ENCODE results near the gene MB.

Gene MB

DNA sequence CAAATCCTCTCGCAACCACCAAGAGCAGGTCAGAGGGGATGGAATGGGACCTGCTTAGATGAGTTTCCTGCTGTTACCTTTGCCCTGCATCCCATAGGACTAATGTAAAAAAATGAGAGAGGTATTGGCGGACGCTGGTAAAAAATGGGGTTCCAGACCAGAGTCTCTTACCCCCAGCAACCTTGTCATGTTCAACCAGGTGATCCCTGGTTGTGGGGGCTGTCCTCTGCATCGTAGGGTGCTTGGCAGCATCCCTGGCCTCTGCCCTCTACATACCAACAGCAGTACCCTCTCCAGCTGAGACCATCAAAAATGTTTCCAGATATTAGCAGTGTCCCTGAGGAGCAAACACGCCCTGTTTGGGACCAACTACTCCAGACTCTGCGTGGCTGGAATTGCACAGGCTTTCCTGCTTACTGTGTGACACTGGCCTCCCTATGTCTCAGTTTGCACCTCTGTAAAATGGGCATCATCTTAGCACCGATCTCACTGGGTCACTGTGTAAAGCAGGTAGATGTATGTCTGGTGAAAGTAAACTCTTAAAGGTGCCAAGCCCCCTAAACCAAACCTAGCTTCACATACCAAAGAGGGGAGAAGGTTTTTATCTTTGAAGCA is 32.6 kb upstream of the MB start:
- no peaks in the 10 kb centered on the region for H3K36me3 Mint-ChIP-seq (ENCODE audit: low read depth)
- peaks cover 20% of the 10 kb centered on the region for H3K4me1 Mint-ChIP-seq
- H3K9me3 Mint-ChIP-seq = peaks cover 10% of the 10 kb centered on the region
- TF ChIP-seq, protein P1, sequence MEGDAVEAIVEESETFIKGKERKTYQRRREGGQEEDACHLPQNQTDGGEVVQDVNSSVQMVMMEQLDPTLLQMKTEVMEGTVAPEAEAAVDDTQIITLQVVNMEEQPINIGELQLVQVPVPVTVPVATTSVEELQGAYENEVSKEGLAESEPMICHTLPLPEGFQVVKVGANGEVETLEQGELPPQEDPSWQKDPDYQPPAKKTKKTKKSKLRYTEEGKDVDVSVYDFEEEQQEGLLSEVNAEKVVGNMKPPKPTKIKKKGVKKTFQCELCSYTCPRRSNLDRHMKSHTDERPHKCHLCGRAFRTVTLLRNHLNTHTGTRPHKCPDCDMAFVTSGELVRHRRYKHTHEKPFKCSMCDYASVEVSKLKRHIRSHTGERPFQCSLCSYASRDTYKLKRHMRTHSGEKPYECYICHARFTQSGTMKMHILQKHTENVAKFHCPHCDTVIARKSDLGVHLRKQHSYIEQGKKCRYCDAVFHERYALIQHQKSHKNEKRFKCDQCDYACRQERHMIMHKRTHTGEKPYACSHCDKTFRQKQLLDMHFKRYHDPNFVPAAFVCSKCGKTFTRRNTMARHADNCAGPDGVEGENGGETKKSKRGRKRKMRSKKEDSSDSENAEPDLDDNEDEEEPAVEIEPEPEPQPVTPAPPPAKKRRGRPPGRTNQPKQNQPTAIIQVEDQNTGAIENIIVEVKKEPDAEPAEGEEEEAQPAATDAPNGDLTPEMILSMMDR (IDR thresholded peaks at IDR 0.05; ENCODE audit: unreplicated experiment in 3 of 3) = no peak
- H3K4me3 Mint-ChIP-seq = peak overlapping the region in 1 of 3 experiments; percentile 39
- no peaks in the 10 kb centered on the region for H3K27me3 Mint-ChIP-seq (ENCODE audit: low read depth)
- H3K27ac Mint-ChIP-seq = no peak overlapping the region

DNA sequence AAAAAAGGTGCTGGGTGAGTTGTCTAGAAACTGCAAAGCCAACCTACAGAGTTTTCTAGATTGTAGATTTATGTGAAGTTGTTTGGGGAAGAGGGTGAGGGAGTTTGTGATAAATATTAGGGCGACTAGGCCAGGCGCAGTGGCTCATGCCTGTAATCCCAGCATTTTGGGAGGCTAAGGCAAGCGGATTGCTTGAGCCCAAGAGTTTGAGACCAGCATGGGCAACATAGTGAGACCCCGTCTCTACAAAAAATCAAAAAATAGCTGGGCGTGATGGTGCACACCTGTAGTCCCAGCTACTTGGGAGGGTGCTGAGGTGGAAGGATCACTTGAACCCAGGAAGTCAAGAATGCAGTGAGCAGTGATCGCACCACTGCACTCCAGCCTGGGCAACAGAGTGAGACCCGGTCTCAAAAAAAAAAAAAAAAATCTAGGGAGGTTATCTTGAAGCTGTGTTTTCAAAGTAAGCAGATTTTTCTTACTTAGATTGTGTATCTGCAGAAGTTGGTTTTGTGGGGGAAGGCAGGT is 32.0 kb upstream of the MB start:
- Mint-ChIP-seq H3K27ac (peak overlapping the region in 1 of 3 experiments; percentile 85), H3K9me3 (peaks cover 9% of the 10 kb centered on the region), H3K4me3 (peak overlapping the region in 2 of 3 experiments; percentile 2 to 39), H3K36me3 (ENCODE audit: low read depth) (no peaks in the 10 kb centered on the region), H3K4me1 (peaks cover 20% of the 10 kb centered on the region), H3K27me3 (ENCODE audit: low read depth) (no peaks in the 10 kb centered on the region)
- TF ChIP-seq, protein P1 (IDR thresholded peaks at IDR 0.05; ENCODE audit: unreplicated experiment in 3 of 3) = no peak

DNA sequence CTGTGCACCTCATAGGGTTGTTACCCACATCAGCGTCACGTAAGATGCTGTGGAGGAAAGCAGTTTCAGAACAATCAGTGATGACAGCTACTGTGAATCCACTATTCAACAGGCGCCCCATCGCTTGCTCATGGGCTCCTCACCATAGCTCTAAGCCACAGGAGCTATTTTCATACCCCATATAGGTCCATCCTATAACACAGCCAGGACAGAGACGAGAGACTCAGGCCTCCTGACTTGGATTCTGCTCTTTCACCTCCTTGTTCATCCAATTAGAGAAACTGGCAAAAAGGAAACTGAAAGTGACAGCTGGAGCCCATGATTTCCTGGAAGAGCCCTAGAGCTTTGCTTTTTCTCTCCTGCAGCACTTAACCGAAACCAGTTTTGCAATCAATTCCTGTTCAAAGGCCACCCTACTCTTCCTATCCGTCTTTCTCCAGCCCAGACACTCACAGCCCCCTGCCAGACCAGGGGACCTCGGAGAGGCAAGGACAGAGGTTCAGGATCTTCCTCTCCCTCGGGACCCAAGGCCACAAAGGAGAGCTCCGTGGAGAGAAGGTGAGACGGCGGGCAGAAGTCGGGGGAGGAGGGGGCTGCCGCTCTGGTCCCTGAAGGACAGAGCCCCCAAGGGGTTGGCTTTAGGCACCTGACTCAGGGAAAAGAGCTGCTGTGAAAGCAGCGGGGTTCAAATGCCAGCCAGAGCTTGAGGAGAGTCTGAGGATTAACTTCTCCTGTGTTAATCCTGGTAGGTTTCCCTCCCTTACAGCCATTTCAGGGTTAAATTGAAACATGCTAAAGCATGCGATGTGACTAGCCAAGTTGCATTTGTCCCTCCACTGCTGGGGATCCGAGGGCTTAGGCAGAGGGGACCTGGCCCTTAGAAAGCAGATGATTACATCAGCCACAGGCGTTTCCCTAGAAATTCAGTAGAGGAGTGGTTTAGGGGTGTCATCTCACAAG is 31.2 kb upstream of the MB start, which contains the start of gene APOL6:
Gene APOL6 (plus strand): TSS at position 381 of the 960 bp plus-strand sequence. CDS start 7,980 bp downstream, outside the sequence.
- Mint-ChIP-seq H3K36me3 (ENCODE audit: low read depth) (no peaks in the 10 kb centered on the region), H3K4me3 (peak within 1 kb of the TSS; percentile 71 to 87 (median 84)), H3K9me3 (peaks cover 5% of the 10 kb centered on the region), H3K4me1 (peaks cover 20% of the 10 kb centered on the region), H3K27me3 (ENCODE audit: low read depth) (no peaks in the 10 kb centered on the region), H3K27ac (peak within 1 kb of the TSS; percentile 53 to 87 (median 85))
- TF ChIP-seq, protein P1 (IDR thresholded peaks at IDR 0.05; ENCODE audit: unreplicated experiment in 3 of 3) = no peak

DNA sequence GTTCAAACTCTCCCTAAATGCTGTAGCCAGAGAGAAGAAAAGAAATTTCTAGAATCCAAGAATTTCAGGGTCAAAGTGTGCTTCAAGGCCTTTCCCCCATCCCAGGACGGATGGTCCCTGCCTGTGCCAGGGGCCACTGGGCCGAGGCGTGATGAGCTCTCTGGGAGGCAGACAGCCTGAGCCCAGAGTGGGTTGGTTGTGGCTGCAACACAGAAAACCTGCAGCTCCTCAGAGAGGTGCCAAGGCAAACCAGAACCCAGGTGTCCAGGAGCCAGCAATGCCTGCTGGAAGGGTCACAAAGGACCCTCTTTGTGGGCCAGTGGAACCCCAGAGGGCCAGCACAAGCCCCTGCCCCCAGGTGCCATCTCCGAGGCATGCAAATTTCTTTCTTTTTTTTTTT is 28.5 kb upstream of the MB start:
- no peaks in the 10 kb centered on the region for H3K27me3 Mint-ChIP-seq (ENCODE audit: low read depth)
- H3K36me3 Mint-ChIP-seq (ENCODE audit: low read depth) = no peaks in the 10 kb centered on the region
- no peaks in the 10 kb centered on the region for H3K9me3 Mint-ChIP-seq
- no peak overlapping the region for H3K27ac Mint-ChIP-seq
- no peak overlapping the region for H3K4me3 Mint-ChIP-seq
- peaks cover 21% of the 10 kb centered on the region for H3K4me1 Mint-ChIP-seq
- TF ChIP-seq, protein P1 (IDR thresholded peaks at IDR 0.05; ENCODE audit: unreplicated experiment in 3 of 3) = no peak

DNA sequence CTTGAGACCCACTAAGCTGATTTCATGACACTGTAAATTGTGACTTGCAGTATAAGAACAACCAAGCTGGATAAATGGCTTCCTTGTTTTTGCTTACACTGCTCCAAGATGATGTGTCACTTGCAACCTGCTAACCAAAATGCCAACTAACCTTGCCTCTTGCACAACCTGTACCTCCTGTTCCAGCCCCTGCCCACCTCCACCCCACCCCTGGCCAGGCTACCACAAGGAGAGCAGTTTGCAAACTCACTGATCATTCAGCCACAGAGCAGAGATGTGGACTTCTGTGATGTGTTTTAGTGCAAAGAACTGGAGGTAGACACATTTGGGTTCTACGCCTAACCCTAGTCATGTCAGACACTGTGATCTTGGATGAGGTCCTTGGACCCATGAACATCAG is 26.9 kb upstream of the MB start:
- H3K9me3 Mint-ChIP-seq = no peaks in the 10 kb centered on the region
- H3K4me3 Mint-ChIP-seq = no peak overlapping the region
- peaks cover 22% of the 10 kb centered on the region for H3K4me1 Mint-ChIP-seq
- no peaks in the 10 kb centered on the region for H3K27me3 Mint-ChIP-seq (ENCODE audit: low read depth)
- no peaks in the 10 kb centered on the region for H3K36me3 Mint-ChIP-seq (ENCODE audit: low read depth)
- TF ChIP-seq, protein P1 (IDR thresholded peaks at IDR 0.05; ENCODE audit: unreplicated experiment in 3 of 3) = no peak
- no peak overlapping the region for H3K27ac Mint-ChIP-seq
